Measurements from ENCODE around the gene NLGN1.

Gene NLGN1

GRCh38 chr3:174170248-174170647 is 772.7 kb downstream of the NLGN1 start:
- no peaks in the 10 kb centered on the region for H3K36me3 ChIP-seq (ENCODE audit: control insufficient read depth, insufficient read depth, low read length)
- H3K4me1 ChIP-seq (ENCODE audit: control insufficient read depth, insufficient read depth, low read length): no peaks in the 10 kb centered on the region
- H3K9me3 ChIP-seq (ENCODE audit: control insufficient read depth, insufficient read depth, low read length): no peaks in the 10 kb centered on the region
- no peak for DNase-seq (ENCODE audit: low read depth, low spot score)
- H3K27me3 ChIP-seq (ENCODE audit: control insufficient read depth, insufficient read depth, low read length): no peaks in the 10 kb centered on the region
- no peak overlapping the region for H3K27ac ChIP-seq (ENCODE audit: low read length)
- H3K4me3 ChIP-seq (ENCODE audit: low read length): no peak overlapping the region
- WGBS (ENCODE audit: insufficient coverage, insufficient read length): no CpG with 5 or more reads among the region's 2 CpGs

GRCh38 chr3:174186377-174186989 is 788.9 kb downstream of the NLGN1 start:
- no peaks in the 10 kb centered on the region for H3K9me3 ChIP-seq (ENCODE audit: control insufficient read depth, insufficient read depth, low read length)
- no peaks in the 10 kb centered on the region for H3K36me3 ChIP-seq (ENCODE audit: control insufficient read depth, insufficient read depth, low read length)
- H3K4me3 ChIP-seq (ENCODE audit: low read length): no peak overlapping the region
- no peaks in the 10 kb centered on the region for H3K27me3 ChIP-seq (ENCODE audit: control insufficient read depth, insufficient read depth, low read length)
- H3K4me1 ChIP-seq (ENCODE audit: control insufficient read depth, insufficient read depth, low read length): no peaks in the 10 kb centered on the region
- H3K27ac ChIP-seq (ENCODE audit: low read length): no peak overlapping the region
- DNase-seq (ENCODE audit: low read depth, low spot score): no peak
- no CpG with 5 or more reads among the region's 1 CpG for WGBS (ENCODE audit: insufficient coverage, insufficient read length)

GRCh38 chr3:174191380-174191779 is 793.8 kb downstream of the NLGN1 start:
- Histone ChIP-seq H3K4me1 (ENCODE audit: control insufficient read depth, insufficient read depth, low read length) (no peaks in the 10 kb centered on the region), H3K9me3 (ENCODE audit: control insufficient read depth, insufficient read depth, low read length) (no peaks in the 10 kb centered on the region), H3K27me3 (ENCODE audit: control insufficient read depth, insufficient read depth, low read length) (no peaks in the 10 kb centered on the region), H3K36me3 (ENCODE audit: control insufficient read depth, insufficient read depth, low read length) (no peaks in the 10 kb centered on the region), H3K4me3 (ENCODE audit: low read length) (no peak overlapping the region), H3K27ac (ENCODE audit: low read length) (no peak overlapping the region)
- DNase-seq (ENCODE audit: low read depth, low spot score): no peak
- no CpG with 5 or more reads among the region's 4 CpGs for WGBS (ENCODE audit: insufficient coverage, insufficient read length)

- no peaks in the 10 kb centered on the region for H3K9me3 ChIP-seq (ENCODE audit: control insufficient read depth, insufficient read depth, low read length)
- WGBS (ENCODE audit: insufficient coverage, insufficient read length): no CpG with 5 or more reads among the region's 2 CpGs
Measured at GRCh38 chr3:174191895-174192294, 794.4 kb downstream of the NLGN1 start.

GRCh38 chr3:174192471-174192870 is 794.9 kb downstream of the NLGN1 start:
- no CpG with 5 or more reads among the region's 2 CpGs for WGBS (ENCODE audit: insufficient coverage, insufficient read length)
- H3K27me3 ChIP-seq (ENCODE audit: control insufficient read depth, insufficient read depth, low read length): no peaks in the 10 kb centered on the region
- H3K9me3 ChIP-seq (ENCODE audit: control insufficient read depth, insufficient read depth, low read length): no peaks in the 10 kb centered on the region
- H3K27ac ChIP-seq (ENCODE audit: low read length): no peak overlapping the region
- H3K4me1 ChIP-seq (ENCODE audit: control insufficient read depth, insufficient read depth, low read length): no peaks in the 10 kb centered on the region
- no peak overlapping the region for H3K4me3 ChIP-seq (ENCODE audit: low read length)
- DNase-seq (ENCODE audit: low read depth, low spot score): no peak
- no peaks in the 10 kb centered on the region for H3K36me3 ChIP-seq (ENCODE audit: control insufficient read depth, insufficient read depth, low read length)

More at GRCh38 chr3:174191895-174192294, 794.4 kb downstream of the NLGN1 start:
- H3K27ac ChIP-seq (ENCODE audit: low read length): no peak overlapping the region
- no peak for DNase-seq (ENCODE audit: low read depth, low spot score)
- no peaks in the 10 kb centered on the region for H3K36me3 ChIP-seq (ENCODE audit: control insufficient read depth, insufficient read depth, low read length)
- H3K4me1 ChIP-seq (ENCODE audit: control insufficient read depth, insufficient read depth, low read length): no peaks in the 10 kb centered on the region
- H3K27me3 ChIP-seq (ENCODE audit: control insufficient read depth, insufficient read depth, low read length): no peaks in the 10 kb centered on the region
- no peak overlapping the region for H3K4me3 ChIP-seq (ENCODE audit: low read length)

GRCh38 chr3:174193604-174194003 is 796.1 kb downstream of the NLGN1 start:
- no peaks in the 10 kb centered on the region for H3K9me3 ChIP-seq (ENCODE audit: control insufficient read depth, insufficient read depth, low read length)

GRCh38 chr3:174197416-174197815 is 799.9 kb downstream of the NLGN1 start:
- Histone ChIP-seq H3K27me3 (ENCODE audit: control insufficient read depth, insufficient read depth, low read length) (no peaks in the 10 kb centered on the region), H3K36me3 (ENCODE audit: control insufficient read depth, insufficient read depth, low read length) (no peaks in the 10 kb centered on the region), H3K27ac (ENCODE audit: low read length) (no peak overlapping the region), H3K9me3 (ENCODE audit: control insufficient read depth, insufficient read depth, low read length) (no peaks in the 10 kb centered on the region), H3K4me3 (ENCODE audit: low read length) (no peak overlapping the region), H3K4me1 (ENCODE audit: control insufficient read depth, insufficient read depth, low read length) (peaks cover 1% of the 10 kb centered on the region; the same call in 1 of the 2 replicates)
- WGBS (ENCODE audit: insufficient coverage, insufficient read length): no CpG with 5 or more reads among the region's 5 CpGs
- no peak for DNase-seq (ENCODE audit: low read depth, low spot score)

More at GRCh38 chr3:174193604-174194003, 796.1 kb downstream of the NLGN1 start:
- Histone ChIP-seq H3K27ac (ENCODE audit: low read length) (no peak overlapping the region), H3K4me3 (ENCODE audit: low read length) (no peak overlapping the region), H3K4me1 (ENCODE audit: control insufficient read depth, insufficient read depth, low read length) (no peaks in the 10 kb centered on the region), H3K27me3 (ENCODE audit: control insufficient read depth, insufficient read depth, low read length) (no peaks in the 10 kb centered on the region), H3K36me3 (ENCODE audit: control insufficient read depth, insufficient read depth, low read length) (no peaks in the 10 kb centered on the region)
- DNase-seq (ENCODE audit: low read depth, low spot score): no peak

GRCh38 chr3:174198199-174198598 is 800.7 kb downstream of the NLGN1 start:
- WGBS (ENCODE audit: insufficient coverage, insufficient read length): no CpG with 5 or more reads among the region's 1 CpG
- H3K9me3 ChIP-seq (ENCODE audit: control insufficient read depth, insufficient read depth, low read length): no peaks in the 10 kb centered on the region
- DNase-seq (ENCODE audit: low read depth, low spot score): no peak

GRCh38 chr3:174199696-174200095 is 802.2 kb downstream of the NLGN1 start:
- no peak for DNase-seq (ENCODE audit: low read depth, low spot score)
- H3K27ac ChIP-seq (ENCODE audit: low read length): no peak overlapping the region
- H3K4me3 ChIP-seq (ENCODE audit: low read length): no peak overlapping the region
- no CpG with 5 or more reads among the region's 1 CpG for WGBS (ENCODE audit: insufficient coverage, insufficient read length)
- H3K27me3 ChIP-seq (ENCODE audit: control insufficient read depth, insufficient read depth, low read length): no peaks in the 10 kb centered on the region
- H3K9me3 ChIP-seq (ENCODE audit: control insufficient read depth, insufficient read depth, low read length): no peaks in the 10 kb centered on the region
- H3K4me1 ChIP-seq (ENCODE audit: control insufficient read depth, insufficient read depth, low read length): peaks cover 1% of the 10 kb centered on the region; the same call in 1 of the 2 replicates
- no peaks in the 10 kb centered on the region for H3K36me3 ChIP-seq (ENCODE audit: control insufficient read depth, insufficient read depth, low read length)

More at GRCh38 chr3:174198199-174198598, 800.7 kb downstream of the NLGN1 start:
- Histone ChIP-seq H3K36me3 (ENCODE audit: control insufficient read depth, insufficient read depth, low read length) (no peaks in the 10 kb centered on the region), H3K4me3 (ENCODE audit: low read length) (no peak overlapping the region), H3K27me3 (ENCODE audit: control insufficient read depth, insufficient read depth, low read length) (no peaks in the 10 kb centered on the region), H3K27ac (ENCODE audit: low read length) (no peak overlapping the region), H3K4me1 (ENCODE audit: control insufficient read depth, insufficient read depth, low read length) (peaks cover 1% of the 10 kb centered on the region; the same call in 1 of the 2 replicates)

- H3K4me1 ChIP-seq (ENCODE audit: control insufficient read depth, insufficient read depth, low read length): peaks cover 1% of the 10 kb centered on the region; the same call in 1 of the 2 replicates
- H3K27ac ChIP-seq (ENCODE audit: low read length): no peak overlapping the region
- H3K4me3 ChIP-seq (ENCODE audit: low read length): no peak overlapping the region
- WGBS (ENCODE audit: insufficient coverage, insufficient read length): no CpG with 5 or more reads among the region's 2 CpGs
- no peaks in the 10 kb centered on the region for H3K27me3 ChIP-seq (ENCODE audit: control insufficient read depth, insufficient read depth, low read length)
- H3K36me3 ChIP-seq (ENCODE audit: control insufficient read depth, insufficient read depth, low read length): no peaks in the 10 kb centered on the region
- no peak for DNase-seq (ENCODE audit: low read depth, low spot score)
- H3K9me3 ChIP-seq (ENCODE audit: control insufficient read depth, insufficient read depth, low read length): no peaks in the 10 kb centered on the region
Measured at GRCh38 chr3:174202116-174202515, 804.6 kb downstream of the NLGN1 start.

GRCh38 chr3:174202561-174202960 is 805.0 kb downstream of the NLGN1 start:
- H3K4me3 ChIP-seq (ENCODE audit: low read length): no peak overlapping the region
- H3K4me1 ChIP-seq (ENCODE audit: control insufficient read depth, insufficient read depth, low read length): peaks cover 1% of the 10 kb centered on the region; the same call in 1 of the 2 replicates
- no peaks in the 10 kb centered on the region for H3K9me3 ChIP-seq (ENCODE audit: control insufficient read depth, insufficient read depth, low read length)
- no peaks in the 10 kb centered on the region for H3K27me3 ChIP-seq (ENCODE audit: control insufficient read depth, insufficient read depth, low read length)
- WGBS (ENCODE audit: insufficient coverage, insufficient read length): no CpG with 5 or more reads among the region's 1 CpG
- H3K27ac ChIP-seq (ENCODE audit: low read length): no peak overlapping the region
- no peaks in the 10 kb centered on the region for H3K36me3 ChIP-seq (ENCODE audit: control insufficient read depth, insufficient read depth, low read length)
- DNase-seq (ENCODE audit: low read depth, low spot score): no peak
